Measurements from ENCODE around the gene STIMATE. TPM values are rescaled to one million over a fixed set of nuclear protein-coding genes. Genes with fewer than 3 reads are reported as not detected.

Gene STIMATE
- total and polyA plus RNA-seq, 4 donors = 14.0 to 24.4 (median 20.9) TPM

- Histone ChIP-seq H3K9ac (ENCODE audit: low read depth in 1 of 2, low read length in 2 of 2) (peak overlapping the region in 1 of 2 donors; percentile 78), H3K36me3 (ENCODE audit: control insufficient read depth in 4 of 4, insufficient read depth in 3 of 4, low read depth in 1 of 4, low read length in 3 of 4) (peaks cover 1 to 23% (median 14%) of the 10 kb centered on the region in 4 donors), H3K27ac (ENCODE audit: low read depth in 1 of 2, low read length in 2 of 2) (peak overlapping the region; percentile 91 to 97), H3K27me3 (ENCODE audit: control insufficient read depth in 4 of 4, insufficient read depth in 4 of 4, low read length in 3 of 4) (no peaks in the 10 kb centered on the region), H3K4me3 (ENCODE audit: low read depth in 1 of 3, low read length in 3 of 3) (no peak overlapping the region), H3K4me1 (ENCODE audit: control insufficient read depth in 4 of 4, insufficient read depth in 4 of 4, low read length in 3 of 4) (peaks cover 10 to 43% (median 30%) of the 10 kb centered on the region in 4 donors), H3K9me3 (ENCODE audit: control insufficient read depth in 4 of 4, low read length in 3 of 4) (no peaks in the 10 kb centered on the region)
- WGBS = 53% methylated on average over 18 of the region's 18 CpGs
- no peak for DNase-seq (ENCODE audit: low spot score)
- peak; percentile 95 for TF ChIP-seq MAX (IDR thresholded peaks at IDR 0.05)
- TF ChIP-seq REST (IDR thresholded peaks at IDR 0.05) = peak; percentile 50
- peak in 1 of 2 donors; percentile 71 for TF ChIP-seq GABPA (IDR thresholded peaks at IDR 0.05 in 1 of 2, conservative IDR thresholded peaks at IDR 0.05 in 1 of 2)
- TF ChIP-seq JUND (IDR thresholded peaks at IDR 0.05) = no peak
- TF ChIP-seq CTCF (IDR thresholded peaks at IDR 0.05; ENCODE audit: low read depth, low read length, missing input control) = no peak
- peak; percentile 93 to 94 for TF ChIP-seq RXRA (IDR thresholded peaks at IDR 0.05)
- TF ChIP-seq RAD21 (IDR thresholded peaks at IDR 0.05) = peak; percentile 21 to 52
- TF ChIP-seq EGR1 (IDR thresholded peaks at IDR 0.05; ENCODE audit: low read depth in 2 of 2) = peak in 1 of 2 donors; percentile 59
- TF ChIP-seq FOXA1 (IDR thresholded peaks at IDR 0.05) = peak; percentile 10
- TF ChIP-seq NR2F2 (IDR thresholded peaks at IDR 0.05) = peak; percentile 67
- peak; percentile 75 to 80 for TF ChIP-seq HNF4A (conservative IDR thresholded peaks at IDR 0.05)
- TF ChIP-seq ZBTB33 (IDR thresholded peaks at IDR 0.05) = no peak
- TF ChIP-seq ATF3 (IDR thresholded peaks at IDR 0.05) = peak; percentile 27
- TF ChIP-seq HNF4G (IDR thresholded peaks at IDR 0.05) = no peak
- TF ChIP-seq YY1 (IDR thresholded peaks at IDR 0.05) = peak; percentile 70
- peak; percentile 48 for TF ChIP-seq FOXA2 (IDR thresholded peaks at IDR 0.05)
- peak; percentile 91 for TF ChIP-seq SP1 (IDR thresholded peaks at IDR 0.05)
- TF ChIP-seq TAF1 (conservative IDR thresholded peaks at IDR 0.05) = peak; percentile 72
Measured at GRCh38 chr3:52844290-52844975, 52.9 kb downstream of the STIMATE start.
